ENCODE measurements around the gene RPGRIP1L. TPM values are rescaled to one million over a fixed set of nuclear protein-coding genes. Genes with fewer than 3 reads are reported as not detected.

The RPGRIP1L gene
- total RNA-seq, 1 experiment from 2014 or later: 9.8 TPM

DNA sequence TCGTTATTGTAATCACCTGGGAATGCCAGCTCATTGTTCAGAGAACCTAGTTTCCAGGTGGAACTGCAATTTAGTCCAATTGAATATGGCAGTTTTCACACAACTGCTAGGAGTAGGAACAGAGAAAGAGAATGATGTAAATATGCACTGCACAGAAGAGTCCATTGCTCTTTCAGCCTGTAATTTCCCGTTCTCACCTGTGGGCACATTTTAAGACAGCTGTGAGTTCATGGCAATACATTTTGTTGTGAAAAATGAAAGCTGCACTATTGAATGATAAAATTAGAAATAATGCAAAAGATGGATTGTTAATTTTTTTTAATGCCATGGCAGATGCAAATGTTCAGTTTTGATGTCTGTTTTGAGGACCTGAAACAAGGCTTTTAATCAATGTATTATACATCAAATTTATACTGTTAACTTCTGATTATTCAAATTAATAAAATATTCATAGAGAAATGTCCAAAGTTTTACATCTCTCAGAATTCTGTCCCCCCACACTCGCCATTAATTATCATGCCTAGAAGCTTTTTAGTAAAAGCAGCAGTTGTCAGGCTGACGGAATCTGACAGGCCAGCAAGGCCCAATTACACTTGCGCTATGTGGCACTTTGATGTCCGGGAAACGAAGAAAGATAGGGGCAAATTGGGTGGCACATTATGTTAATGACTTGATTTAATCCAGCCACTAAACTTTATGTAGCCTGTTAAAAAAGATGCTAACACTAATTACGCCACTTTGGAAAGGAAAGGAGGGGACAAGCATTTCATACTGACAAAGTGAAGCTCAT lies 72.2 kb downstream of the RPGRIP1L start (continued):
- no peak for TF ChIP-seq NFYB (CRISPR knock-in tag; conservative IDR thresholded peaks at IDR 0.05; ENCODE audit: low read depth)
- no peak for TF ChIP-seq SMAD3 (CRISPR knock-in tag; IDR thresholded peaks at IDR 0.05; ENCODE audit: borderline replicate concordance)
- TF ChIP-seq ZNF423 (CRISPR knock-in tag; IDR thresholded peaks at IDR 0.05): no peak
- no peak for TF ChIP-seq FOXP1 (CRISPR knock-in tag; IDR thresholded peaks at IDR 0.05; ENCODE audit: borderline replicate concordance)
- TF ChIP-seq GRHL2 (CRISPR knock-in tag; IDR thresholded peaks at IDR 0.05; ENCODE audit: insufficient replicate concordance, severe bottlenecking): no peak
- TF ChIP-seq, protein P1, sequence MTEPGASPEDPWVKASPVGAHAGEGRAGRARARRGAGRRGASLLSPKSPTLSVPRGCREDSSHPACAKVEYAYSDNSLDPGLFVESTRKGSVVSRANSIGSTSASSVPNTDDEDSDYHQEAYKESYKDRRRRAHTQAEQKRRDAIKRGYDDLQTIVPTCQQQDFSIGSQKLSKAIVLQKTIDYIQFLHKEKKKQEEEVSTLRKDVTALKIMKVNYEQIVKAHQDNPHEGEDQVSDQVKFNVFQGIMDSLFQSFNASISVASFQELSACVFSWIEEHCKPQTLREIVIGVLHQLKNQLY (CRISPR knock-in tag; IDR thresholded peaks at IDR 0.05): no peak
- TF ChIP-seq, protein P2, sequence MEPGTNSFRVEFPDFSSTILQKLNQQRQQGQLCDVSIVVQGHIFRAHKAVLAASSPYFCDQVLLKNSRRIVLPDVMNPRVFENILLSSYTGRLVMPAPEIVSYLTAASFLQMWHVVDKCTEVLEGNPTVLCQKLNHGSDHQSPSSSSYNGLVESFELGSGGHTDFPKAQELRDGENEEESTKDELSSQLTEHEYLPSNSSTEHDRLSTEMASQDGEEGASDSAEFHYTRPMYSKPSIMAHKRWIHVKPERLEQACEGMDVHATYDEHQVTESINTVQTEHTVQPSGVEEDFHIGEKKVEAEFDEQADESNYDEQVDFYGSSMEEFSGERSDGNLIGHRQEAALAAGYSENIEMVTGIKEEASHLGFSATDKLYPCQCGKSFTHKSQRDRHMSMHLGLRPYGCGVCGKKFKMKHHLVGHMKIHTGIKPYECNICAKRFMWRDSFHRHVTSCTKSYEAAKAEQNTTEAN (CRISPR knock-in tag; IDR thresholded peaks at IDR 0.05): no peak

DNA sequence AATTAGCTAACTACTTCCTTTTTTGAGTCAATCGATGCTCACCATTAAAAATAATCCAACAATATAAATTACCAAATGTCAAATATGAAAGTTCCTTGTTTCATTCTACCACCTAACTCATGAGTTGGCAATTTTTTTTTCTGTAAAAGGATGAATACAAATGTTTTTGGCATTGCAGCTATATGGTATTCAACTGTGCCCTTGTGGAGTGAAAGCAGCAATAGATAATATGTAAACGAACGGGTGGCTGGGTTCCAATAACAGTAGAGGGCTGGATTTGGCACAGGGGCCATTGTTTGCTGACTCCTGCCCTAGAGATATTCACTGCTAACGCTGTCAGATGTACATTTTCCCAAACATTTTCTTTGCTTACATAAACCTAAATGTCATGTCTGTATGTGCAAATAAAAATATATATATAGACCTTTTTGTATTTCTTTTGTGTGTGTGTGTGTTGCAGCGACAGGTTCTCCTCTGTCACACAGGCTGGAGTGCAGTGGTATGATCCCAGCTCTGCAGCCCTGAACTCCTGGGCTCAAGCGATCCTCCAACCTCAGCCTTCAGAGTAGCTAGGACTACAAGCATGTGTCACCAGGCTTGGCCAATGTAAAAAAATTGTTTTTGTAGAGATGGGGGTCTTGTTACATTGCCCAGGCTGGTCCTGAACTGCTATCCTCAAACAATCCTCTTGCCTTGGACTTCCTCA lies 73.9 kb downstream of the RPGRIP1L start:
- ChIA-PET CTCF (no interaction called here), POLR2A (no interaction called here)
- Mint-ChIP-seq H3K36me3 (peaks cover 8% of the 10 kb centered on the region), H3K27me3 (ENCODE audit: low read depth) (no peaks in the 10 kb centered on the region), H3K4me1 (peaks cover 5% of the 10 kb centered on the region), H3K4me3 (no peak overlapping the region), H3K27ac (no peak overlapping the region), H3K9me3 (no peaks in the 10 kb centered on the region)
- DNase-seq (ENCODE audit: low spot score): no peak
- ATAC-seq: no peak
- TF ChIP-seq, protein P3, sequence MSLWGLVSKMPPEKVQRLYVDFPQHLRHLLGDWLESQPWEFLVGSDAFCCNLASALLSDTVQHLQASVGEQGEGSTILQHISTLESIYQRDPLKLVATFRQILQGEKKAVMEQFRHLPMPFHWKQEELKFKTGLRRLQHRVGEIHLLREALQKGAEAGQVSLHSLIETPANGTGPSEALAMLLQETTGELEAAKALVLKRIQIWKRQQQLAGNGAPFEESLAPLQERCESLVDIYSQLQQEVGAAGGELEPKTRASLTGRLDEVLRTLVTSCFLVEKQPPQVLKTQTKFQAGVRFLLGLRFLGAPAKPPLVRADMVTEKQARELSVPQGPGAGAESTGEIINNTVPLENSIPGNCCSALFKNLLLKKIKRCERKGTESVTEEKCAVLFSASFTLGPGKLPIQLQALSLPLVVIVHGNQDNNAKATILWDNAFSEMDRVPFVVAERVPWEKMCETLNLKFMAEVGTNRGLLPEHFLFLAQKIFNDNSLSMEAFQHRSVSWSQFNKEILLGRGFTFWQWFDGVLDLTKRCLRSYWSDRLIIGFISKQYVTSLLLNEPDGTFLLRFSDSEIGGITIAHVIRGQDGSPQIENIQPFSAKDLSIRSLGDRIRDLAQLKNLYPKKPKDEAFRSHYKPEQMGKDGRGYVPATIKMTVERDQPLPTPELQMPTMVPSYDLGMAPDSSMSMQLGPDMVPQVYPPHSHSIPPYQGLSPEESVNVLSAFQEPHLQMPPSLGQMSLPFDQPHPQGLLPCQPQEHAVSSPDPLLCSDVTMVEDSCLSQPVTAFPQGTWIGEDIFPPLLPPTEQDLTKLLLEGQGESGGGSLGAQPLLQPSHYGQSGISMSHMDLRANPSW (CRISPR knock-in tag; conservative IDR thresholded peaks at IDR 0.05; ENCODE audit: low read depth): no peak
- TF ChIP-seq, protein P4, sequence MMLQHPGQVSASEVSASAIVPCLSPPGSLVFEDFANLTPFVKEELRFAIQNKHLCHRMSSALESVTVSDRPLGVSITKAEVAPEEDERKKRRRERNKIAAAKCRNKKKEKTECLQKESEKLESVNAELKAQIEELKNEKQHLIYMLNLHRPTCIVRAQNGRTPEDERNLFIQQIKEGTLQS (CRISPR knock-in tag; conservative IDR thresholded peaks at IDR 0.05): no peak
- TF ChIP-seq, protein P5, sequence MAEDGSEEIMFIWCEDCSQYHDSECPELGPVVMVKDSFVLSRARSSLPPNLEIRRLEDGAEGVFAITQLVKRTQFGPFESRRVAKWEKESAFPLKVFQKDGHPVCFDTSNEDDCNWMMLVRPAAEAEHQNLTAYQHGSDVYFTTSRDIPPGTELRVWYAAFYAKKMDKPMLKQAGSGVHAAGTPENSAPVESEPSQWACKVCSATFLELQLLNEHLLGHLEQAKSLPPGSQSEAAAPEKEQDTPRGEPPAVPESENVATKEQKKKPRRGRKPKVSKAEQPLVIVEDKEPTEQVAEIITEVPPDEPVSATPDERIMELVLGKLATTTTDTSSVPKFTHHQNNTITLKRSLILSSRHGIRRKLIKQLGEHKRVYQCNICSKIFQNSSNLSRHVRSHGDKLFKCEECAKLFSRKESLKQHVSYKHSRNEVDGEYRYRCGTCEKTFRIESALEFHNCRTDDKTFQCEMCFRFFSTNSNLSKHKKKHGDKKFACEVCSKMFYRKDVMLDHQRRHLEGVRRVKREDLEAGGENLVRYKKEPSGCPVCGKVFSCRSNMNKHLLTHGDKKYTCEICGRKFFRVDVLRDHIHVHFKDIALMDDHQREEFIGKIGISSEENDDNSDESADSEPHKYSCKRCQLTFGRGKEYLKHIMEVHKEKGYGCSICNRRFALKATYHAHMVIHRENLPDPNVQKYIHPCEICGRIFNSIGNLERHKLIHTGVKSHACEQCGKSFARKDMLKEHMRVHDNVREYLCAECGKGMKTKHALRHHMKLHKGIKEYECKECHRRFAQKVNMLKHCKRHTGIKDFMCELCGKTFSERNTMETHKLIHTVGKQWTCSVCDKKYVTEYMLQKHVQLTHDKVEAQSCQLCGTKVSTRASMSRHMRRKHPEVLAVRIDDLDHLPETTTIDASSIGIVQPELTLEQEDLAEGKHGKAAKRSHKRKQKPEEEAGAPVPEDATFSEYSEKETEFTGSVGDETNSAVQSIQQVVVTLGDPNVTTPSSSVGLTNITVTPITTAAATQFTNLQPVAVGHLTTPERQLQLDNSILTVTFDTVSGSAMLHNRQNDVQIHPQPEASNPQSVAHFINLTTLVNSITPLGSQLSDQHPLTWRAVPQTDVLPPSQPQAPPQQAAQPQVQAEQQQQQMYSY (CRISPR knock-in tag; IDR thresholded peaks at IDR 0.05): no peak
- TF ChIP-seq, protein P6, sequence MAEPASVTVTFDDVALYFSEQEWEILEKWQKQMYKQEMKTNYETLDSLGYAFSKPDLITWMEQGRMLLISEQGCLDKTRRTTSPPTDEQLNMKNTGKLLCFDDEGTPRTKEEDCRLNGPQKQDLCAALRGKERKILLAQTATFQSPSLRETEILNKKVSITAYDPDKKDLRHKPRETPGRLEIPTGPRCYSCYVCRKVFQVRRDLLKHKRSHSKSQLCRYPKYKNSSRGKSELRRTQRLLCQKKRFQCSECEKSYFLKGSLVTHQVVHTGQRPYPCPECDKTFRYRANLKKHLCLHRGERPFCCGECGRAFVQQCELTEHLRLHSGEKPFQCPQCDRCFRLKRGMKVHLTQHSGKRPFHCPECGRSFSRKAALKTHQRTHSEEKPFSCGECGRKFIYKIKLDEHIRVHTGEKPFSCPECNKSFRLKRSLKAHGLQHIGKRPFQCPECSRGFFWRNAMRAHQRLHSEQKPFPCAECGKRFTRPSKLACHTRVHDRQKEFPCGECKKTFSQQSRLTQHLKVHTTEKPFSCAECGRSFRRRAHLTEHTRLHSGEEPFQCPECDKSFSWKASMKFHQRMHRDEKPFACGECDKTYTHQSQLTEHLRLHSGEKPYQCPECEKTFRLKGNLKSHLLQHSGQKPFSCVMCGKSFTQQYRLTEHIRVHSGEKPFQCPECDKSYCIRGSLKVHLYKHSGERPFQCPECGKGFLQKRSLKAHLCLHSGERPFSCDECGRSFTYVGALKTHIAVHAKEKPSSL (CRISPR knock-in tag; conservative IDR thresholded peaks at IDR 0.05): no peak
- TF ChIP-seq, protein P7, sequence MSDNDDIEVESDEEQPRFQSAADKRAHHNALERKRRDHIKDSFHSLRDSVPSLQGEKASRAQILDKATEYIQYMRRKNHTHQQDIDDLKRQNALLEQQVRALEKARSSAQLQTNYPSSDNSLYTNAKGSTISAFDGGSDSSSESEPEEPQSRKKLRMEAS (CRISPR knock-in tag; IDR thresholded peaks at IDR 0.05): no peak
- TF ChIP-seq TEAD4 (CRISPR knock-in tag; IDR thresholded peaks at IDR 0.05) (no peak), ZNF121 (CRISPR knock-in tag; IDR thresholded peaks at IDR 0.05) (no peak), GABPB1 (CRISPR knock-in tag; IDR thresholded peaks at IDR 0.05) (no peak)
- TF ChIP-seq, protein P8, sequence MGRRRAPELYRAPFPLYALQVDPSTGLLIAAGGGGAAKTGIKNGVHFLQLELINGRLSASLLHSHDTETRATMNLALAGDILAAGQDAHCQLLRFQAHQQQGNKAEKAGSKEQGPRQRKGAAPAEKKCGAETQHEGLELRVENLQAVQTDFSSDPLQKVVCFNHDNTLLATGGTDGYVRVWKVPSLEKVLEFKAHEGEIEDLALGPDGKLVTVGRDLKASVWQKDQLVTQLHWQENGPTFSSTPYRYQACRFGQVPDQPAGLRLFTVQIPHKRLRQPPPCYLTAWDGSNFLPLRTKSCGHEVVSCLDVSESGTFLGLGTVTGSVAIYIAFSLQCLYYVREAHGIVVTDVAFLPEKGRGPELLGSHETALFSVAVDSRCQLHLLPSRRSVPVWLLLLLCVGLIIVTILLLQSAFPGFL (CRISPR knock-in tag; IDR thresholded peaks at IDR 0.05; ENCODE audit: borderline replicate concordance): no peak
- TF ChIP-seq, protein P9, sequence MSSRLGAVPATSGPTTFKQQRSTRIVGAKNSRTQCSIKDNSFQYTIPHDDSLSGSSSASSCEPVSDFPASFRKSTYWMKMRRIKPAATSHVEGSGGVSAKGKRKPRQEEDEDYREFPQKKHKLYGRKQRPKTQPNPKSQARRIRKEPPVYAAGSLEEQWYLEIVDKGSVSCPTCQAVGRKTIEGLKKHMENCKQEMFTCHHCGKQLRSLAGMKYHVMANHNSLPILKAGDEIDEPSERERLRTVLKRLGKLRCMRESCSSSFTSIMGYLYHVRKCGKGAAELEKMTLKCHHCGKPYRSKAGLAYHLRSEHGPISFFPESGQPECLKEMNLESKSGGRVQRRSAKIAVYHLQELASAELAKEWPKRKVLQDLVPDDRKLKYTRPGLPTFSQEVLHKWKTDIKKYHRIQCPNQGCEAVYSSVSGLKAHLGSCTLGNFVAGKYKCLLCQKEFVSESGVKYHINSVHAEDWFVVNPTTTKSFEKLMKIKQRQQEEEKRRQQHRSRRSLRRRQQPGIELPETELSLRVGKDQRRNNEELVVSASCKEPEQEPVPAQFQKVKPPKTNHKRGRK (CRISPR knock-in tag; IDR thresholded peaks at IDR 0.05; ENCODE audit: borderline replicate concordance): no peak

Measured in WTC11 (cell line).